Hepatocyte (in vitro differentiated cells): Measurements from ENCODE around the gene ATP9B. TPM values are rescaled to one million over a fixed set of nuclear protein-coding genes. Genes with fewer than 3 reads are reported as not detected.

Experiments used
- DNase-seq: peaks from one replicate; pipeline ENCODE4 v3.0.0-alpha.2; 2016; ENCODE audit warnings: low spot score
- H2AFZ ChIP-seq: fragments of 200-600 bp; sonication (generic); 2 replicates; pipeline ENCODE4 v1.6.0; 2016; ENCODE audit warnings: antibody characterized with exemption, mild to moderate bottlenecking
- H3K27ac ChIP-seq: fragments of 200-600 bp; sonication (generic); 2 replicates; pipeline ENCODE4 v1.5.1; 2016; ENCODE audit warnings: mild to moderate bottlenecking
- H3K27me3 ChIP-seq: fragments of 200-600 bp; sonication (generic); 2 replicates; pipeline ENCODE4 v1.6.1; 2016
- H3K36me3 ChIP-seq: fragments of 200-600 bp; sonication (generic); replicated peaks from 2 replicates; pipeline ENCODE4 v1.5.1; 2016; ENCODE audit warnings: low read depth; ENCODE audit not compliant: insufficient read depth
- H3K4me1 ChIP-seq: fragments of 200-600 bp; sonication (generic); 2 replicates; pipeline ENCODE4 v1.5.1; 2016; ENCODE audit warnings: mild to moderate bottlenecking, moderate library complexity; ENCODE audit not compliant: insufficient read depth
- H3K4me2 ChIP-seq: fragments of 200-600 bp; sonication (generic); 2 replicates; pipeline ENCODE4 v1.6.0; 2016
- H3K4me3 ChIP-seq: fragments of 200-600 bp; sonication (generic); 2 replicates; pipeline ENCODE4 v1.5.1; 2016; ENCODE audit warnings: mild to moderate bottlenecking
- H3K79me2 ChIP-seq: fragments of 200-600 bp; sonication (generic); 2 replicates; pipeline ENCODE4 v1.6.0; 2017; ENCODE audit warnings: mild to moderate bottlenecking
- H3K9me2 ChIP-seq: fragments of 200-600 bp; sonication (generic); replicated peaks from 2 replicates; pipeline ENCODE4 v1.6.0; 2017; ENCODE audit warnings: mild to moderate bottlenecking; ENCODE audit not compliant: insufficient read depth
- H3K9me3 ChIP-seq: fragments of 200-600 bp; sonication (generic); 2 replicates; pipeline ENCODE4 v1.5.1; 2016; ENCODE audit warnings: low read depth, mild to moderate bottlenecking
- H4K20me1 ChIP-seq: fragments of 200-600 bp; sonication (generic); 2 replicates; pipeline ENCODE4 v1.6.0; 2016; ENCODE audit warnings: mild to moderate bottlenecking; ENCODE audit not compliant: insufficient read depth, poor library complexity, severe bottlenecking
- CTCF ChIP-seq: fragments of 200-600 bp; sonication (generic); IDR thresholded peaks from 2 replicates; pipeline ENCODE4 v1.5.1; 2016; ENCODE audit warnings: antibody characterized with exemption, mild to moderate bottlenecking; ENCODE audit not compliant: poor library complexity
- EZH2 ChIP-seq: fragments of 200-600 bp; sonication (generic); IDR thresholded peaks from 2 replicates; pipeline ENCODE4 v1.6.1; 2016; ENCODE audit warnings: antibody characterized with exemption, mild to moderate bottlenecking, borderline replicate concordance
- EZH2phosphoT487 ChIP-seq: fragments of 200-600 bp; sonication (generic); IDR thresholded peaks from one replicate; pipeline ENCODE4 v1.6.1; 2018; ENCODE audit warnings: antibody characterized with exemption, mild to moderate bottlenecking, low read depth, moderate library complexity; ENCODE audit not compliant: unreplicated experiment, severe bottlenecking
- WGBS: methylation state at CpG from one replicate; pipeline ENCODE4 v1.1.6; 2016; ENCODE audit warnings: low lambda C conversion rate; ENCODE audit errors: missing lambda C conversion rate; 5-methylcytosine and 5-hydroxymethylcytosine counted together
- polyA plus RNA-seq: library from polyadenylated mRNA; unstranded; fragments of >200 nt; fragmentation: Nextera tagmentation; extraction: Ambion mirVana; gene quantifications from 2 replicates; pipeline ENCODE4 v1.2.1, GENCODE V29; 2016
- total RNA-seq: library from RNA; depleted of rRNA; stranded (reverse); fragments of >200 nt; gene quantifications from 2 replicates; pipeline ENCODE4 v1.2.3, GENCODE V29; 2014

The ATP9B gene
- total and polyA plus RNA-seq, 2 experiments from 2014 or later: 14.6 to 23.8 TPM

GRCh38 chr18:79117788-79118187 lies 48.6 kb downstream of the ATP9B start:
- Histone ChIP-seq H3K27ac (no peak overlapping the region), H3K36me3 (no peaks in the 10 kb centered on the region), H3K4me3 (no peak overlapping the region), H2AFZ (no peak overlapping the region), H3K79me2 (no peaks in the 10 kb centered on the region), H4K20me1 (no peaks in the 10 kb centered on the region), H3K4me1 (no peaks in the 10 kb centered on the region), H3K9me3 (no peaks in the 10 kb centered on the region), H3K4me2 (no peak overlapping the region), H3K27me3 (no peaks in the 10 kb centered on the region), H3K9me2 (no peaks in the 10 kb centered on the region)
- TF ChIP-seq CTCF (no peak), EZH2 (no peak), EZH2phosphoT487 (no peak)
- no peak for DNase-seq
- 97% methylated on average over 1 of the region's 1 CpG for WGBS

GRCh38 chr18:79118797-79119196 lies 49.6 kb downstream of the ATP9B start:
- no peaks in the 10 kb centered on the region for H4K20me1 ChIP-seq
- TF ChIP-seq CTCF (no peak), EZH2phosphoT487 (no peak), EZH2 (no peak)

GRCh38 chr18:79121746-79122474 lies 52.7 kb downstream of the ATP9B start:
- no peaks in the 10 kb centered on the region for H3K36me3 ChIP-seq
- H3K4me1 ChIP-seq: no peaks in the 10 kb centered on the region
- H3K27me3 ChIP-seq: no peaks in the 10 kb centered on the region
- H3K4me2 ChIP-seq: no peak overlapping the region
- no peaks in the 10 kb centered on the region for H3K9me2 ChIP-seq
- no peak for TF ChIP-seq CTCF
- TF ChIP-seq EZH2phosphoT487: no peak
- no peak for TF ChIP-seq EZH2
- no peak overlapping the region for H2AFZ ChIP-seq
- H3K9me3 ChIP-seq: no peaks in the 10 kb centered on the region
- WGBS: 92% methylated on average over 2 of the region's 2 CpGs
- DNase-seq: no peak
- no peaks in the 10 kb centered on the region for H3K79me2 ChIP-seq
- no peak overlapping the region for H3K27ac ChIP-seq
- no peak overlapping the region for H3K4me3 ChIP-seq
- H4K20me1 ChIP-seq: no peaks in the 10 kb centered on the region

More at GRCh38 chr18:79118797-79119196, 49.6 kb downstream of the ATP9B start:
- no peak overlapping the region for H3K4me2 ChIP-seq
- H3K9me3 ChIP-seq: no peaks in the 10 kb centered on the region
- H3K36me3 ChIP-seq: no peaks in the 10 kb centered on the region
- H3K4me1 ChIP-seq: no peaks in the 10 kb centered on the region
- no peak overlapping the region for H3K27ac ChIP-seq
- H3K4me3 ChIP-seq: no peak overlapping the region
- DNase-seq: no peak
- H3K79me2 ChIP-seq: no peaks in the 10 kb centered on the region
- H2AFZ ChIP-seq: no peak overlapping the region
- WGBS: 100% methylated on average over 5 of the region's 5 CpGs
- no peaks in the 10 kb centered on the region for H3K27me3 ChIP-seq
- H3K9me2 ChIP-seq: no peaks in the 10 kb centered on the region
